GM18508 (cell line): Measurements from ENCODE around the gene WNT1.

Experiments
- ATAC-seq: cut with Tn5 transposase; IDR thresholded peaks from one replicate; pipeline ENCODE4 v1.9.1; 2021; ENCODE audit warnings: moderate number of reproducible peaks; ENCODE audit not compliant: insufficient read depth, unreplicated experiment

Gene WNT1

DNA sequence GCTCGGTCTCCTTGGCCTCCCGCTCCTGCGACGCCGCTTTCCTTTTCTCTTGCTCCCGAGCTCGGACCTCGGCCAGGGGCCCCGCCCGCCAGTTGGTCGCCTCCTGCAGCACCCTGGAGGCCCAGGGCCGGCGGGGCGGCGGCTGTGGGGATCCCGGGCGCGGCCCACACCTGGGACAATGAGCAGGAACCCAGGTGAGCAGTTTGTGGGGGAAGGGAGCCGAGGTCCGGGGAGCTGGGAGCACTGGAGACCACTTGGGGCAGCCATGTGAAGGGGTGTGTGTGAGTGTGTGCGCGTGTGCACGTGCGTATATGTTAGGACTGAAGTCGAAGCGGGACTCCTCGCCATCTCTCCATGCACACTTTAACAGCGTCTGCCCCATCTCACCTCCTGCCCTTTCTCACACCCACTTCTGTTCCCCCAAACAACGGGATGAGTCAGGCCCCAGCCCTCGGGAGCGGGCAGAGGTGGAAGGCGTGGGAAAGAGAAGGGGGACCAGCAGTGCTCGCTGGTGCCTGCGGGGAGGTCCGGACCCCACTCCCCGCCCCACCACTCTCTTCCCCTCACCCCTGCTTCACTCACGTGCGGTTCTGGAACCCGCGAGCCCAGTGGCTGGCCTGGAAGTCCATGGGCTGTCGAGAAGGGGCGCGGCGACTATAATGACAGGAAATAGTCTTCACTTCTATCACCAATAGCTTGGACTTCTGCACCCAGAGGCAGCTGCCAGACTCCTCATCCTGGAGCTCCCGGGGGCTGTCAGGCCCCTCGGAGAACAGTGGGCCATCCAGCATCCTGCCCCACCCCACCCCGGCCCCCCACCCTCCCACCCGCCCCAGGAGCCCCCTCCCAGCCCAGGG lies 20.6 kb downstream of the WNT1 start:
- ATAC-seq: no peak

DNA sequence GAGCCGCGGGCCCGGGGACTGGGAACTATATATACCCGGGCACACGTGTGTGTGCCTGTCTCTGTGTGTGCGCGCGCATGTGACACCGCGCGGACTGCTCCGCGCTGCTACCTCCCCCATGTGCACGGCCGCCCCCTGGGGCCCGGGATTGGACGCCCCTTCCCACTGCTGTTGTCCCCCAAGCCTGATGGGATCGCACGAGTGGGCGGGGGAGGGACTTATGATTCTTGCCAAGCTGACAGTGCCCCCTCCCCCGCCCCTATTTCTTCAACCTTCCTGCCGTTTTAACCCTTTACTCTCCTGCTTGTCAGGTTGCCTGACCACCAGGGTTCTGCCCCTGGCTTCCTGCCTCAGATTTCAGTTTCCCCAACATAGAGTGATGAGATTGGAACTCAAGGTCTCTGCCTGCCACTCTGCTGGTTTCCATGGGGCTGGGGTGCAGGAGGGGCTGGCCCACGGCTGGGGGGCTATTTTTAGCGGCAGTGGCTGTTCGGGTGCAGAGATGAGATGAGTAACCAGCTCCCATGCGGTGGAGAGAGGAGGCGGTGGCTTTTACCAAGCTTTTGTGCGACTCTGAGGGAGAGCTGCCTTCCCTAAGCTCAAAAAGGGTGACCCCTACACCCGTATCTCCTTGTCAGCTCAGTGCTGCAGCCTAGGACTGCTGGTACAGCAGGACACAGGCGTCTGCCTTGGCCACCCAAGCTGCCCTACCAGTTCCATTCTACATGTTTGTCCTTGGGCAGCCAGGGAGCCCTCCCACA lies 21.4 kb downstream of the WNT1 start, which contains the start of gene DDN:
Gene DDN (minus strand): TSS at position 5 of the 761 bp plus-strand sequence. CDS start 88 bp downstream, outside the sequence.
- ATAC-seq: no peak

DNA sequence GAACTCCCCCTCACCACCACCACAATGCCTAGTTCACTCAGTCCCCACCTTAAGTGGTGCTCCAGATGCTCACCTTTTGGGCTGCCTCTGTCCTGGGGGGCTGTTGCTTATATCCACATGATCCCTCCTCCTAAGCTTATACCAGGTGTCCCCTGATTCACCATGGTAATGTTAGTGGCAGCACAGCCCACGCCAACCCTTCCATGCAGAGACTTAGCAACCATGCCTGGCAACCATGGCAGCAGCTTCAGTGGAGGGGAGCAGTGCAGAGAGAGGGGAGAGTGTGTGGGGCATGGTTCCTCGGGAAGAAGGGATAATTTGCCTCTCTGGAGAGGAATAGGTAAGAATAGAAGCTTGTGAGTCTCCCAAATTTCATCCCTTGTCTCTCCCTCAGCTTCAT lies 22.2 kb downstream of the WNT1 start:
- ATAC-seq: no peak

GRCh38 chr12:49008943-49009342 lies 30.8 kb downstream of the WNT1 start:
- ATAC-seq: no peak

- no peak for ATAC-seq
Observed at GRCh38 chr12:49010092-49010668, 32.1 kb downstream of the WNT1 start.

- ATAC-seq: no peak
Observed at GRCh38 chr12:49012739-49013138, 34.6 kb downstream of the WNT1 start.

DNA sequence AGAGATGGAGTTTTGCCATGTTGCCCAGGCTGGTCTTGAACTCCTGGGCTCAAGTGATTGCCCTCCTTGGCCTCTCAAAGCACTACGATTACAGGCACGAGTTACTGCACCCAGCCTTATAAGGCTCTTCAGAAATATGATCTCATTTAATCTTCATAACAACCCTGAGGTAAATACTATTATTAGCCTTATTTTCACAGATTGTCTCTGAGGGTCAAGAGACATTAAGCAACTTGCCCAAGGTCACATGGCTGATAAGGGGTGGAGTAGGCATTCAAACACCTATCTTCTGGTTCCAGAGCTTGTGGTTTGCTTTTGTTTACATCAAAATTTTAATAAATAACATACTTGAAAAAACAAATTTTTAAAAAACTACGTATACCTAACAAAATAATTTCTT lies 35.3 kb downstream of the WNT1 start:
- no peak for ATAC-seq

- no peak for ATAC-seq
Observed at GRCh38 chr12:49014547-49014946, 36.4 kb downstream of the WNT1 start.

DNA sequence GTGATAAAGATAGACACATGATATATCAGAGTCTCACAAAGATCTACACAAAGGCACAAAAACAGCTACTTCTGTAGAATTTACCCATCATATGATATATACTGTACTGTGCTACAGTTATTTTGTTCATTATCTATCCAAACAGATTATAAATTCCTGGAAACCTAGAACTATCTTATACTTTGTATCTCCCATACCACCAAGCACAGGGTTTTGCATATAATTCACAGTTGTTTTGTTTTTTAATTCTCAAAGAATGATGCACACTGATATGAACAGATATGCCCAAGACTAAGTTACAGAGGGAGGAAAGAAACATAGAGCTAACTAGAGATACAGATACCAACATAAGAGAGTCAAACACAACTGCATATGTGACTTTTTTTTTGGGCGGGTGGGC lies 37.1 kb downstream of the WNT1 start:
- ATAC-seq: no peak

DNA sequence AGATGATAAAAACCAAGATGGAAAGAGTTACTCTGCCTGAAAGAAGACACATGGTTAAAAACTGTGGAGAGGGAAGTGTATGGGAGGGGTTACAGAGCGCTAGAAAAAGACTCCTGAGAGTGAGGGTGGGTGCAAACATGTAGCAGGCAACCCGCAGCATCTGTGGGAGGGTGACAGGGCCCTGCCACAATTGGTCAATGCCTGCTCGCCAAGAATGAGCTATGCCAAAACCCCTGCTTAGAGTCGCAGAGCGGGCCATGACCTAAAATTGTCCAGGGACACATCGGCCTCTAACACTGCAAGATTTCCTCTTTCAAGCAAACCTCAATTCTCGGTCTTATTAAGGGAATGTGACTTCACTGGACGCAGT lies 39.8 kb downstream of the WNT1 start:
- ATAC-seq: no peak

GRCh38 chr12:49018261-49019119 lies 40.4 kb downstream of the WNT1 start, which contains the start of gene PRKAG1:
Gene PRKAG1, minus strand, starts transcription at chr12:49018776. Its CDS starts 36 bp downstream, at chr12:49018740.
- ATAC-seq: peak; percentile 63

DNA sequence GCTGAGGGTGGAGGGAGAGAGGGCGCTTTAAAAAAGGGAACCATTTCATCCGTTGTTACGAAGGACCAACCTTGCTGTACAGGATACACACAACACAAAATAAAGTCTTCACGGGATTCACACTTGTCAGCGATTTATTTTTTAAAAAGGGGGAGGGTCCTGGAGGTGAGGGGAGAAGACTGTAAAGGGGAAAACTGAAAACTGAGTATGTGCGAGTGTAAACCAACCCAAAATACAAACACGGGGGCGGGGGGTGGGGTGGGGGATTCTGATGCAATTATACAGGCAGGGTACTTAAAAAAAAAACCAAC lies 41.0 kb downstream of the WNT1 start:
- no peak for ATAC-seq

GRCh38 chr12:49019443-49020324 lies 41.6 kb downstream of the WNT1 start:
- ATAC-seq: no peak

- no peak for ATAC-seq
Observed at GRCh38 chr12:49020441-49020840, 42.3 kb downstream of the WNT1 start.

DNA sequence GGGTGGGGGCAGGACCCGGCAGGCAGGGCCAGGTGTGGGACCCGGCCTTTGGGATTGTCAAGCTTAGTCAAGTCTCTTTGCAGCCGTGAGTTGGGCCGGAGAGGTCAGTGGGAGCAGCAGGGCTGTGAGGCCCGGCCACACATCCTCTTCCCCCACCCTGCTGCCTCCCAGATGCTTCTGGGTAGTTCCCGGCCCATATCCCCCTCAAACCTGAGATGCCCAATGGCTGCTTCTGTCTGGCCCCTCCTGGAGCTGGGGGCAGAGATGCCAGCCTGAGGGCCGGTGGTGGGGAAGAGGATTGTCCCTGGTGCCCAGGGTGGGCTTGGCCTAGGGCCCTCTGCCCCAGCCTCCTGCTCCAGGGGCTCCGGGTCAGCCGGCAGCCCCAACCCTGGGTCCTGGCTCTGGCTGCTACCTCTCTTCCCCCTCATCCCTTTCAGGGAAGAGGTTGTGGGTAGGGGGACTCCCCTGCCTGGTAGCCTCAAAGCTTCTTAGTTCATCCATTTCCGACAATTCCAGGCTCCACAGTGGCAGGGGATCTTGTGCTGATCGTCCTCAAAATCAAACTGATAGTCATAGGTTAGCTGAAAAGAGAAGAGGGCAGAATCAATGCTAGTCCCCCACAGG lies 43.3 kb downstream of the WNT1 start:
- ATAC-seq: no peak

GRCh38 chr12:49022558-49023178 lies 44.5 kb downstream of the WNT1 start:
- ATAC-seq: no peak

DNA sequence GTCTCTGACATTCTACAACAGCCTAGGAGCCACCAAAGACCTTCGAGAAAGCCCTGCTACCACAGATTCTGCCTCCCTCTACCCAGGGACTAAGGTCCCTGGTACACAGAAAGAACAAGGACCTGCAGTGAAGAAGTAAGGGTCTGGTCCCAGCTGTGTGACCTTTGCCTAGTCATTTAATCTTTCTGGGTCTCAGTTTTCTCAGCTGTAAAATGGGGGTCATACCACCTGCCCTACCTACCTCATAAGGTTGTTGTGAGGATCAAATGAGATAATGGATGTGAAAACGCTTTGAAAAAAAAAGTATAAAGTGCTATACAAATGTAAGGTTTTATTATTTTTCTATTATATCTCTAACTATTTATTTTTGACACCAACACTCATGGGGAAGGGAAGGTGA lies 45.7 kb downstream of the WNT1 start:
- no peak for ATAC-seq

DNA sequence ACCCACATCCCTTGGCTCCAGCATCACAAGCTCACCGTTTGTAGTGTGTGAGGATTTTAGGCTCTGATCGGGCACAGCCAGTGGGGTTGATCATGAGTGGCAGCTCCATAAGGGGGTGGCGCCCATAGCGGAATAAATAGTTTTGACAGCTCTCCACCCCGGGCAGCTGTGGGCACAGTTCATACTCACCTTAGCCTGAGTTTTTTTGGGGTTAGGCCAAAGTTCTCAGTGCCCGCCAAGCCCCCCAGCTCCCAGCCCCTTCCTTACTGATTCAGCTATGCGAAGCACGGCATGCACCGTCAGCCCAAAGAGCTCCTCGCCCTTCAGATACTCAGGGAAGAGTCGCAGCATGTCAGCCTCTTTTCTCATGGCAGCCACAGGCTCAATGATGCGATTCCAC lies 46.4 kb downstream of the WNT1 start:
- ATAC-seq: no peak

GRCh38 chr12:49025463-49025862 lies 47.3 kb downstream of the WNT1 start:
- no peak for ATAC-seq
